Measurements from ENCODE around the gene RNF138.
"Not testable (repeated sequence)": the region's sequence is repeated elsewhere in the genome, so short reads cannot be mapped to it uniquely, and the experiment has no call there.

RNF138 gene

GRCh38 chr18:32091724-32092421, at the start of gene RNF138:
RNF138 (plus strand) TSS chr18:32091874; CDS start chr18:32092777, 903 bp downstream.
- peak; percentile 75 for DNase-seq (ENCODE audit: low read depth)

- no peak for DNase-seq (ENCODE audit: low read depth)
Measured at GRCh38 chr18:32042337-32042736, 49.3 kb upstream of the RNF138 start.

- DNase-seq (ENCODE audit: low read depth), result no peak
Measured at GRCh38 chr18:32048507-32049091, 43.1 kb upstream of the RNF138 start.

- peak; percentile 17 for DNase-seq (ENCODE audit: low read depth)
Measured at GRCh38 chr18:32049393-32050171, 42.1 kb upstream of the RNF138 start.

GRCh38 chr18:32056613-32057358, 34.9 kb upstream of the RNF138 start:
- DNase-seq (ENCODE audit: low read depth), result no peak

- no peak for DNase-seq (ENCODE audit: low read depth)
Measured at GRCh38 chr18:32057624-32058165, 34.0 kb upstream of the RNF138 start.

GRCh38 chr18:32060026-32060425, 31.6 kb upstream of the RNF138 start:
- DNase-seq (ENCODE audit: low read depth), result no peak

GRCh38 chr18:32067375-32068167, 24.1 kb upstream of the RNF138 start:
- DNase-seq (ENCODE audit: low read depth), result no peak

GRCh38 chr18:32072321-32072720, 19.4 kb upstream of the RNF138 start:
- no peak for DNase-seq (ENCODE audit: low read depth)

GRCh38 chr18:32074206-32074605, 17.5 kb upstream of the RNF138 start:
- no peak for DNase-seq (ENCODE audit: low read depth)

GRCh38 chr18:32078845-32079244, 12.8 kb upstream of the RNF138 start:
- no peak for DNase-seq (ENCODE audit: low read depth)

GRCh38 chr18:32081881-32082280, 9.8 kb upstream of the RNF138 start:
- no peak for DNase-seq (ENCODE audit: low read depth)

- no peak for DNase-seq (ENCODE audit: low read depth)
Measured at GRCh38 chr18:32083781-32084180, 7.9 kb upstream of the RNF138 start.

- DNase-seq (ENCODE audit: low read depth), result no peak
Measured at GRCh38 chr18:32086881-32087280, 4.8 kb upstream of the RNF138 start.

- not testable (repeated sequence) for DNase-seq (ENCODE audit: low read depth)
Measured at GRCh38 chr18:32090831-32091230, 843 bp upstream of the RNF138 start.

GRCh38 chr18:32091325-32091723, 350 bp upstream of the RNF138 start:
- no peak for DNase-seq (ENCODE audit: low read depth)

GRCh38 chr18:32092422-32093101, 888 bp downstream of the RNF138 start:
- DNase-seq (ENCODE audit: low read depth), result peak; percentile 100

GRCh38 chr18:32093102-32093511, 1.4 kb downstream of the RNF138 start:
- DNase-seq (ENCODE audit: low read depth), result no peak

- no peak for DNase-seq (ENCODE audit: low read depth)
Measured at GRCh38 chr18:32093523-32093922, 1.8 kb downstream of the RNF138 start.

- DNase-seq (ENCODE audit: low read depth), result no peak
Measured at GRCh38 chr18:32095192-32095899, 3.7 kb downstream of the RNF138 start.
